Cardiac muscle cell (in vitro differentiated cells and primary cell): Measurements from ENCODE around the gene CDON. TPM values are rescaled to one million over a fixed set of nuclear protein-coding genes. Genes with fewer than 3 reads are reported as not detected.

Experiments used
- DNase-seq, 2 donors: peaks; one replicate each; pipeline versions ENCODE4 v3.0.0 to v3.0.0-alpha.2; 2010 to 2017; ENCODE audit warnings: low read depth in 1 of 2, low spot score in 1 of 2
- H3K27ac ChIP-seq: fragments of 200-600 bp; sonication (generic); 2 replicates; pipeline ENCODE4 v1.5.1; 2016
- H3K27me3 ChIP-seq: fragments of 200-600 bp; sonication (generic); 2 replicates; pipeline ENCODE4 v1.6.0; 2016; ENCODE audit warnings: control low read depth
- H3K36me3 ChIP-seq: fragments of 200-600 bp; sonication (generic); 2 replicates; pipeline ENCODE4 v1.5.1; 2016; ENCODE audit warnings: control low read depth
- H3K4me1 ChIP-seq: fragments of 200-600 bp; sonication (generic); 2 replicates; pipeline ENCODE4 v1.8.1; 2017; ENCODE audit warnings: low read depth, mild to moderate bottlenecking, mixed run types
- H3K4me3 ChIP-seq: fragments of 200-600 bp; sonication (generic); 2 replicates; pipeline ENCODE4 v1.5.1; 2016; ENCODE audit warnings: mild to moderate bottlenecking
- H3K9me3 ChIP-seq: fragments of 200-600 bp; sonication (generic); 2 replicates; pipeline ENCODE4 v1.5.1; 2017; ENCODE audit warnings: low read depth, mild to moderate bottlenecking, control low read depth
- CTCF ChIP-seq: IDR thresholded peaks from 2 replicates; pipeline ENCODE4 v1.5.1; 2012; ENCODE audit warnings: low read depth, mild to moderate bottlenecking, low read length
- polyA plus RNA-seq: library from polyadenylated mRNA; unstranded; fragments of >200 nt; fragmentation: Nextera tagmentation; extraction: Ambion mirVana; gene quantifications from 2 replicates; pipeline ENCODE4 v1.2.1, GENCODE V29; 2016
- total RNA-seq: library from RNA; depleted of rRNA; stranded (reverse); fragments of >200 nt; gene quantifications from 2 replicates; pipeline ENCODE4 v1.2.3, GENCODE V29; 2016

Gene CDON
- total and polyA plus RNA-seq, 2 experiments from 2014 or later = 5.7 to 17.3 TPM

- no peaks in the 10 kb centered on the region for H3K27me3 ChIP-seq
- no peaks in the 10 kb centered on the region for H3K9me3 ChIP-seq
- H3K4me1 ChIP-seq = peaks cover 3% of the 10 kb centered on the region
- no peak overlapping the region for H3K27ac ChIP-seq
- no peak for DNase-seq
- no peak for TF ChIP-seq CTCF
- no peaks in the 10 kb centered on the region for H3K36me3 ChIP-seq
- H3K4me3 ChIP-seq = no peak overlapping the region
These were observed 11.5 kb downstream of the CDON start for GRCh38 chr11:126051117-126051516.

GRCh38 chr11:126049159-126049558 is 13.5 kb downstream of the CDON start:
- no peak for TF ChIP-seq CTCF
- H3K27ac ChIP-seq = no peak overlapping the region
- H3K36me3 ChIP-seq = no peaks in the 10 kb centered on the region
- no peak for DNase-seq
- no peaks in the 10 kb centered on the region for H3K27me3 ChIP-seq
- no peaks in the 10 kb centered on the region for H3K9me3 ChIP-seq
- no peak overlapping the region for H3K4me3 ChIP-seq
- H3K4me1 ChIP-seq = peaks cover 3% of the 10 kb centered on the region

- TF ChIP-seq CTCF = no peak
- DNase-seq = no peak
- no peaks in the 10 kb centered on the region for H3K9me3 ChIP-seq
- no peak overlapping the region for H3K27ac ChIP-seq
- peaks cover 3% of the 10 kb centered on the region for H3K4me1 ChIP-seq
- H3K4me3 ChIP-seq = no peak overlapping the region
- H3K36me3 ChIP-seq = no peaks in the 10 kb centered on the region
- H3K27me3 ChIP-seq = no peaks in the 10 kb centered on the region
These were observed 14.5 kb downstream of the CDON start for GRCh38 chr11:126048197-126048596.

GRCh38 chr11:126046570-126047195 is 16.0 kb downstream of the CDON start:
- Histone ChIP-seq H3K27me3 (no peaks in the 10 kb centered on the region), H3K4me3 (no peak overlapping the region), H3K27ac (no peak overlapping the region), H3K36me3 (no peaks in the 10 kb centered on the region), H3K9me3 (no peaks in the 10 kb centered on the region), H3K4me1 (peaks cover 3% of the 10 kb centered on the region)
- no peak for TF ChIP-seq CTCF
- no peak for DNase-seq

GRCh38 chr11:126039485-126040271 is 23.0 kb downstream of the CDON start:
- no peak for TF ChIP-seq CTCF
- H3K27me3 ChIP-seq = no peaks in the 10 kb centered on the region

More at GRCh38 chr11:126039485-126040271, 23.0 kb downstream of the CDON start:
- Histone ChIP-seq H3K36me3 (no peaks in the 10 kb centered on the region), H3K4me1 (no peaks in the 10 kb centered on the region), H3K27ac (no peak overlapping the region), H3K4me3 (no peak overlapping the region), H3K9me3 (no peaks in the 10 kb centered on the region)
- no peak for DNase-seq
